H1 (cell line): ENCODE data around the gene RAB3D. TPM values are rescaled to one million over a fixed set of nuclear protein-coding genes. Genes with fewer than 3 reads are reported as not detected.

Source experiments
- CTCF ChIA-PET: fragments of 300-600 bp; sonication (Branson Sonifier 250); formaldehyde crosslinking; loops from one replicate; lab custom pipeline; 2021; ENCODE audit not compliant: partially characterized antibody; lab: Charles Lee
- POLR2A ChIA-PET: fragments of 300-600 bp; sonication (Branson Sonifier 250); formaldehyde crosslinking; loops from one replicate; lab custom pipeline; 2021; ENCODE audit warnings: inconsistent platforms; ENCODE audit not compliant: partially characterized antibody; lab: Charles Lee
- DNase-seq, 2 experiments: peaks; one replicate each; pipeline versions ENCODE4 v3.0.0 to v3.0.0-alpha.2; 2010 to 2022; ENCODE audit warnings: low spot score in 2 of 2, low read depth in 1 of 2, mixed read lengths in 1 of 2
- FAIRE-seq: peaks from 2 replicates; lab custom pipeline; 2011; peaks lifted over from hg19 to GRCh38; lab: Jason Lieb, UNC
- H2AFZ ChIP-seq: 2 replicates; pipeline ENCODE4 v1.8.1; 2012; ENCODE audit warnings: low read length, inconsistent platforms
- H2AK5ac ChIP-seq: 2 replicates; pipeline ENCODE4 v1.6.1; 2013; ENCODE audit warnings: low read depth, low read length
- H2BK120ac ChIP-seq: replicated peaks from 2 replicates; pipeline ENCODE3; 2013; ENCODE audit warnings: low read depth, low read length, inconsistent platforms
- H2BK12ac ChIP-seq: 2 replicates; pipeline ENCODE4 v1.6.1; 2013; ENCODE audit warnings: low read depth, low read length
- H2BK15ac ChIP-seq: 2 replicates; pipeline ENCODE4 v1.6.1; 2013; ENCODE audit warnings: low read length
- H2BK20ac ChIP-seq: 2 replicates; pipeline ENCODE4 v1.6.1; 2013; ENCODE audit warnings: low read length
- H2BK5ac ChIP-seq: 2 replicates; pipeline ENCODE4 v1.6.1; 2013; ENCODE audit warnings: low read depth, low read length
- H3K14ac ChIP-seq: 2 replicates; pipeline ENCODE4 v1.6.1; 2013; ENCODE audit warnings: inconsistent platforms; ENCODE audit not compliant: insufficient read length
- H3K18ac ChIP-seq: 2 replicates; pipeline ENCODE4 v1.6.1; 2013; ENCODE audit warnings: low read length; ENCODE audit errors: extremely low read depth
- H3K23ac ChIP-seq: 2 replicates; pipeline ENCODE4 v1.6.1; 2013; ENCODE audit warnings: inconsistent platforms; ENCODE audit not compliant: insufficient read length
- H3K23me2 ChIP-seq: 2 replicates; pipeline ENCODE4 v1.6.1; 2013; ENCODE audit warnings: low read depth, low read length
- H3K27ac ChIP-seq: 2 replicates; pipeline ENCODE4 v1.6.1; 2011; ENCODE audit warnings: low read depth, low read length, inconsistent platforms
- H3K27me3 ChIP-seq, 4 experiments: replicated peaks in 1 of 4; 1 replicate in 1 of 4; 2 replicates in 3 of 4; pipeline versions ENCODE4 v1.6.1 to v1.8.1; 2011 to 2013; ENCODE audit warnings: low read length in 3 of 4, mild to moderate bottlenecking in 3 of 4, inconsistent platforms in 2 of 4, mixed read lengths in 2 of 4, moderate library complexity in 1 of 4; ENCODE audit not compliant: control insufficient read depth in 3 of 4, insufficient read depth in 3 of 4; ENCODE audit errors: extremely low read depth in 1 of 4
- H3K36me3 ChIP-seq, 4 experiments: 2 replicates each; pipeline versions ENCODE4 v1.6.1 to v1.8.1; 2011 to 2013; ENCODE audit warnings: mild to moderate bottlenecking in 4 of 4, low read length in 3 of 4, moderate library complexity in 2 of 4, control low read depth in 1 of 4, inconsistent platforms in 1 of 4; ENCODE audit not compliant: insufficient read depth in 4 of 4, control insufficient read depth in 2 of 4
- H3K4ac ChIP-seq: replicated peaks from 2 replicates; pipeline ENCODE3; 2013; ENCODE audit warnings: low read length, low read depth, mixed read lengths, inconsistent platforms; ENCODE audit not compliant: insufficient read length
- H3K4me1 ChIP-seq, 4 experiments: replicated peaks in 1 of 4; 1 replicate in 1 of 4; 2 replicates in 3 of 4; pipeline versions ENCODE4 v1.6.1 to v1.8.1; 2011 to 2013; ENCODE audit warnings: low read length in 3 of 4, inconsistent platforms in 2 of 4, mixed read lengths in 1 of 4; ENCODE audit not compliant: insufficient read depth in 4 of 4, control insufficient read depth in 3 of 4
- H3K4me2 ChIP-seq, 2 experiments: 2 replicates each; pipeline versions ENCODE4 v1.6.1 to v1.8.1; 2011 to 2013; ENCODE audit warnings: low read depth in 2 of 2, low read length in 2 of 2, control low read depth in 1 of 2, inconsistent platforms in 1 of 2, mild to moderate bottlenecking in 1 of 2; ENCODE audit not compliant: insufficient read depth in 1 of 2
- H3K4me3 ChIP-seq, 4 experiments: fragments of 200-600, 300-600 bp in 1 of 4; sonication (generic), shearing (Covaris generic), sonication (Bioruptor Twin) in 1 of 4; 2 replicates each; pipeline versions ENCODE4 v1.5.1 to v1.8.1; 2011 to 2016; ENCODE audit warnings: low read length in 4 of 4, low read depth in 3 of 4, control low read depth in 2 of 4, inconsistent platforms in 2 of 4, mild to moderate bottlenecking in 2 of 4, mixed read lengths in 1 of 4, moderate library complexity in 1 of 4; ENCODE audit not compliant: insufficient read depth in 2 of 4; ENCODE audit errors: extremely low read depth in 1 of 4
- H3K56ac ChIP-seq: replicated peaks from 2 replicates; pipeline ENCODE3; 2013; ENCODE audit warnings: low read depth, mild to moderate bottlenecking, mixed read lengths, low read length, inconsistent platforms; ENCODE audit not compliant: insufficient read length
- H3K79me1 ChIP-seq: 2 replicates; pipeline ENCODE4 v1.6.1; 2013; ENCODE audit warnings: low read depth, low read length, control low read depth
- H3K79me2 ChIP-seq, 2 experiments: 2 replicates each; pipeline versions ENCODE4 v1.6.1 to v1.8.1; 2012 to 2013; ENCODE audit warnings: low read length in 2 of 2, mild to moderate bottlenecking in 2 of 2, inconsistent platforms in 1 of 2; ENCODE audit not compliant: insufficient read depth in 2 of 2, control insufficient read depth in 1 of 2
- H3K9ac ChIP-seq, 4 experiments: replicated peaks in 1 of 4; 1 replicate in 1 of 4; 2 replicates in 3 of 4; pipeline versions ENCODE4 v1.6.1 to v1.8.1; 2011 to 2013; ENCODE audit warnings: low read depth in 3 of 4, low read length in 3 of 4, control low read depth in 2 of 4, mild to moderate bottlenecking in 2 of 4, moderate library complexity in 2 of 4, inconsistent platforms in 1 of 4; ENCODE audit errors: extremely low read depth in 1 of 4
- H3K9me3 ChIP-seq, 2 experiments: 2 replicates each; pipeline versions ENCODE4 v1.6.1 to v1.8.1; 2012 to 2013; ENCODE audit warnings: mild to moderate bottlenecking in 2 of 2, moderate library complexity in 2 of 2, control low read depth in 1 of 2, inconsistent platforms in 1 of 2, low read depth in 1 of 2, low read length in 1 of 2, mixed read lengths in 1 of 2; ENCODE audit not compliant: insufficient read depth in 2 of 2
- H4K20me1 ChIP-seq, 2 experiments: replicated peaks in 1 of 2; 2 replicates each; pipeline versions ENCODE3 to v1.8.1; 2011 to 2013; ENCODE audit warnings: inconsistent platforms in 2 of 2, low read length in 2 of 2, mild to moderate bottlenecking in 1 of 2; ENCODE audit not compliant: insufficient read depth in 2 of 2, control insufficient read depth in 1 of 2
- H4K5ac ChIP-seq: 2 replicates; pipeline ENCODE4 v1.6.1; 2013; ENCODE audit warnings: low read length, low read depth, mixed read lengths, inconsistent platforms; ENCODE audit not compliant: insufficient read length
- H4K8ac ChIP-seq: 2 replicates; pipeline ENCODE4 v1.8.0; 2013; ENCODE audit warnings: mild to moderate bottlenecking, moderate library complexity, low read length, inconsistent platforms; ENCODE audit not compliant: insufficient read depth; ENCODE audit errors: extremely low read depth
- H4K91ac ChIP-seq: replicated peaks from 2 replicates; pipeline ENCODE3; 2013; ENCODE audit warnings: low read length, mixed read lengths, inconsistent platforms; ENCODE audit not compliant: insufficient read length
- E2F6 ChIP-seq: IDR thresholded peaks from 2 replicates; pipeline ENCODE4 v1.6.1; 2012; ENCODE audit warnings: inconsistent platforms
- PHF8 ChIP-seq: fragments of 200-600 bp; sonication (generic); conservative IDR thresholded peaks from 2 replicates; pipeline ENCODE4 v1.7.1; 2012; ENCODE audit warnings: low read depth, mild to moderate bottlenecking, inconsistent platforms, low read length, moderate library complexity
- SP1 ChIP-seq: IDR thresholded peaks from 2 replicates; pipeline ENCODE4 v1.6.1; 2011; ENCODE audit warnings: low read depth, low read length
- YY1 ChIP-seq: IDR thresholded peaks from 2 replicates; pipeline ENCODE4 v1.6.1; 2011; ENCODE audit warnings: low read depth, mild to moderate bottlenecking, low read length
- WGBS, 2 experiments: shearing (Covaris generic) in 1 of 2; methylation state at CpG; one replicate each; pipeline versions ENCODE4 v1.1.6 to v1.1.7; 2013 to 2015; ENCODE audit warnings: low lambda C conversion rate in 2 of 2, mixed read lengths in 2 of 2, inconsistent platforms in 1 of 2, low coverage in 1 of 2, missing lambda C conversion rate in 1 of 2; ENCODE audit not compliant: insufficient replicate concordance in 2 of 2, insufficient coverage in 1 of 2, insufficient read length in 1 of 2; ENCODE audit errors: extremely low coverage in 1 of 2, missing lambda C conversion rate in 1 of 2; 5-methylcytosine and 5-hydroxymethylcytosine counted together
- polyA plus RNA-seq, 7 experiments: library from polyadenylated mRNA; depleted of rRNA in 3 of 7; stranded (reverse) in 5 of 7; unstranded in 2 of 7; fragments of >200 nt in 5 of 7; fragments of 200-250 nt in 2 of 7; gene quantifications; 1 replicate in 5 of 7; 2 replicates in 1 of 7; 4 replicates in 1 of 7; pipeline versions ENCODE4 v1.2.1 to v1.2.3, GENCODE V29; 2011 to 2013; ENCODE audit warnings: missing spikeins in 2 of 7, mixed read lengths in 2 of 7
- total RNA-seq: library from RNA; stranded (reverse); fragmentation: NEBNext Ultra II Directional; extraction: Animal tissue kit (Norgen Biotek cat#: 25700); gene quantifications from 2 replicates; pipeline ENCODE4 v1.2.1, GENCODE V29; 2021

RAB3D gene
- total and polyA plus RNA-seq, 2 of the 8 experiments (the other 6 are each of a cell fraction or from before 2014, with no cell fraction given) = 17.8 to 23.8 TPM

GRCh38 chr19:11379857-11380350 lies 40.4 kb upstream of the RAB3D start:
- Histone ChIP-seq H3K9ac (no peak overlapping the region), H3K79me2 (no peaks in the 10 kb centered on the region), H3K4ac (no peak overlapping the region), H3K79me1 (peaks cover 2% of the 10 kb centered on the region; the same call in 1 of the 2 replicates), H3K4me3 (peak overlapping the region in 2 of 4 experiments; percentile 10 to 67; a peak in 2 of 8 replicates), H2BK12ac (no peak overlapping the region; the same call in 1 of the 2 replicates), H3K4me2 (peak overlapping the region; percentile 69 to 88), H3K27me3 (no peaks in the 10 kb centered on the region), H3K4me1 (peaks cover 0 to 15% (median 9%) of the 10 kb centered on the region in 4 experiments; a peak in 5 of 7 replicates), H3K9me3 (no peaks in the 10 kb centered on the region), H2AK5ac (no peak overlapping the region), H4K20me1 (peaks cover 2 to 4% of the 10 kb centered on the region in 2 experiments), H4K8ac (no peak overlapping the region), H3K36me3 (no peaks in the 10 kb centered on the region), H2BK5ac (no peak overlapping the region), H3K56ac (no peak overlapping the region), H3K14ac (no peak overlapping the region), H3K18ac (no peak overlapping the region), H3K27ac (no peak overlapping the region), H4K5ac (no peak overlapping the region), H2BK15ac (no peak overlapping the region), H3K23ac (no peak overlapping the region), H2AFZ (no peak overlapping the region), H2BK20ac (no peak overlapping the region), H4K91ac (no peak overlapping the region), H2BK120ac (no peak overlapping the region), H3K23me2 (peaks cover 31% of the 10 kb centered on the region)
- FAIRE-seq (no peak), DNase-seq (no peak)
- ChIA-PET CTCF (interaction anchor here (0.7 to 16.8 kb wide), 19 partner anchors 11 to 125 kb away, joined by 3 to 197 read pairs (median 12); partner anchors contain the start of genes CCDC159, ODAD3, PRKCSH and RGL3), POLR2A (interaction anchor here (0.6 to 3.2 kb wide), 8 partner anchors 11 to 532 kb away, joined by 3 to 29 read pairs (median 8); partner anchors contain the start of gene C19orf38)
- 84% methylated on average over 7 of the region's 7 CpGs; no CpG with 5 or more reads in 1 of the 2 experiments for WGBS, 2 experiments
- TF ChIP-seq E2F6 (no peak), YY1 (no peak), PHF8 (no peak), SP1 (no peak)
